NB4 (cell line): ENCODE data around the gene DCDC2.
"Not testable (repeated sequence)": the region's sequence is repeated elsewhere in the genome, so short reads cannot be mapped to it uniquely, and the experiment has no call there.

Experiments used
- DNase-seq: peaks from one replicate; pipeline ENCODE4 v3.0.0; 2010; ENCODE audit warnings: low read depth
- H3K4me3 ChIP-seq: one replicate; pipeline ENCODE4 v1.5.1; 2011; ENCODE audit warnings: mild to moderate bottlenecking, low read depth, low read length, moderate library complexity
- MYC ChIP-seq: IDR thresholded peaks from 2 replicates; pipeline ENCODE4 v1.6.1; 2011; ENCODE audit warnings: low read depth, low read length
- POLR2A ChIP-seq: IDR thresholded peaks from 2 replicates; pipeline ENCODE4 v1.6.1; 2011; ENCODE audit warnings: mild to moderate bottlenecking; ENCODE audit not compliant: insufficient read length; ENCODE audit errors: extremely low read depth
- TF ChIP-seq, protein P1 (sequence below): IDR thresholded peaks from one replicate; pipeline ENCODE4 v1.5.1; 2012; ENCODE audit warnings: low read depth, low read length
- TF ChIP-seq, protein P2 (sequence below): IDR thresholded peaks from 2 replicates; pipeline ENCODE4 v1.6.1; 2011; ENCODE audit warnings: low read depth, low read length

DCDC2 gene

DNA sequence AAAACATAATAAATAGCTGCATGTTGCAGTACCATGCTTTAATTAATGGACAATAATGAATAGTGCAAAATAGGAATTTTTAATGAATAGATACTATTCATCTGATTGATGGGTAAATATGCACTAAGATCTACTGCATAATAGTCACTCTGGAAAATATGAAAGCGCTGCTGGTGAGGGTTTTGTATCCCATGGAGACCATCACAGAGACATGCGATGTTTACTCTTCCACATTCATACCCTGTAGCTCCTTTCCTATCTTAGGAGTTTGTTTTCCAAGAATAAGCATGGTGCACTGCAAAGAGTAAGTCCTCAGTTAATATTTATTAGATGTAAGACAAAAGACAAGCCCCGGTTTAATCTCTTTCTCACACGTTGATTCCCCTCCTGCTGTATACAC, 150.4 kb downstream of the DCDC2 start:
- no peak overlapping the region for H3K4me3 ChIP-seq
- DNase-seq: no peak
- TF ChIP-seq, protein P1, sequence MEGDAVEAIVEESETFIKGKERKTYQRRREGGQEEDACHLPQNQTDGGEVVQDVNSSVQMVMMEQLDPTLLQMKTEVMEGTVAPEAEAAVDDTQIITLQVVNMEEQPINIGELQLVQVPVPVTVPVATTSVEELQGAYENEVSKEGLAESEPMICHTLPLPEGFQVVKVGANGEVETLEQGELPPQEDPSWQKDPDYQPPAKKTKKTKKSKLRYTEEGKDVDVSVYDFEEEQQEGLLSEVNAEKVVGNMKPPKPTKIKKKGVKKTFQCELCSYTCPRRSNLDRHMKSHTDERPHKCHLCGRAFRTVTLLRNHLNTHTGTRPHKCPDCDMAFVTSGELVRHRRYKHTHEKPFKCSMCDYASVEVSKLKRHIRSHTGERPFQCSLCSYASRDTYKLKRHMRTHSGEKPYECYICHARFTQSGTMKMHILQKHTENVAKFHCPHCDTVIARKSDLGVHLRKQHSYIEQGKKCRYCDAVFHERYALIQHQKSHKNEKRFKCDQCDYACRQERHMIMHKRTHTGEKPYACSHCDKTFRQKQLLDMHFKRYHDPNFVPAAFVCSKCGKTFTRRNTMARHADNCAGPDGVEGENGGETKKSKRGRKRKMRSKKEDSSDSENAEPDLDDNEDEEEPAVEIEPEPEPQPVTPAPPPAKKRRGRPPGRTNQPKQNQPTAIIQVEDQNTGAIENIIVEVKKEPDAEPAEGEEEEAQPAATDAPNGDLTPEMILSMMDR: no peak
- TF ChIP-seq POLR2A (no peak), MYC (no peak)

DNA sequence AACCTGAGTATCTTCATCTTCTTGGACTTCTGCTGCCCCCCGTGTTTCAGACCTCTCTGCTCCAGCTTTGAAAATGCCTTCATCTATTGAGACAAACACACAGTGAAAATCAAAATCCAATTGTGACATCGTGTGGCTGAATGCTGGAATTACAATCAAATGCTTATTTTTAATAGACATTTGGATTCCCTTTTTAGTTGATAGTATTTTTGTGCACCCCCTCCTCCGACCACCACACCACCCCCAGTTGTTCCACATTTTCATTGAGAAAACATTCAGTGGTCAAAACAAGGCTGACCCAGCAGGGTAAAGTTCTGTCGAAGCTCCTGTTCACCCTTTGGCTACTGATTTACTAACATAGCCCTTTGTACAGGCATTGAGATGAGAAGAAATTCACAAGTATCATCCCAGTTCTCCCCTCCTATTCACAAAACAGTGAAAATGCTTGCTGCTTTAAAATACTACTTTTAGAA, 152.8 kb downstream of the DCDC2 start:
- no peak overlapping the region for H3K4me3 ChIP-seq
- DNase-seq: peak; percentile 51
- TF ChIP-seq, protein P1: peak; percentile 22
- no peak for TF ChIP-seq MYC

DNA sequence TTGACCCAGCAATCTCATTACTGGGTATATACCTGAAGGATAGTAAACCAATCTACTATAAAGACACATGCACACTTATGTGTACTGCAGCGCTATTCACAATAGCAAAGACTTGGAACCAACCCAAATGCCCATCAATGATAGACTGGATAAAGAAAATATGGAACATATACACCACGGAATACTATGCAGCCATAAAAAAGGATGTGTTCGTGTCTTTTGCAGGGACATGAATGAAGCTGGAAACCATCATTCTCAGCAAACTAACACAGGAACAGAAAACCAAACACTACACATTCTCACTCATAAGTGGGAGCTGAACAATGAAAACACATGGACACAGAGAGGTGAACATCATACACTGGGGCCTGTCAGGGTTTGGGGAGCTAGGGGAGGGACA, 153.7 kb downstream of the DCDC2 start:
- DNase-seq, H3K4me3 ChIP-seq: not testable (repeated sequence)

DNA sequence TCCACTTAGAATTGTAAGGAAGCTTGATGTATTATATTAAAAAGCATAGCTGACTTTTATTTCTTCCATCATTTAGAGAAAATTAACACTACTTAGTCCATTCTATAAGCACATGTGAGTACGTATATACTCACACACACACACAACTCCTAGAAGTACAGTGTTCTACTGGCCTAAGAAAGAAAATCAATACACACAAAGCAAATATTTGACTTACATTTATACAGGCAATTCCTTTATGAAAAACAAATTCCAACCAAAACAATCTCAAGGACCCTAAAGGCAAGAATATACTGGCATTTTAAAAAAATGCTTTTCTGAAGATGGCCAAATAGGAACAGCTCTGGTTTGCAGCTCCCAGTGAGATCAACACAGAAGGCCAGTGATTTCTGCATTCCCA, 160.0 kb downstream of the DCDC2 start:
- TF ChIP-seq POLR2A: no peak
- TF ChIP-seq MYC: no peak
- TF ChIP-seq, protein P1: no peak
- TF ChIP-seq, protein P2, sequence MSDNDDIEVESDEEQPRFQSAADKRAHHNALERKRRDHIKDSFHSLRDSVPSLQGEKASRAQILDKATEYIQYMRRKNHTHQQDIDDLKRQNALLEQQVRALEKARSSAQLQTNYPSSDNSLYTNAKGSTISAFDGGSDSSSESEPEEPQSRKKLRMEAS: no peak
- no peak overlapping the region for H3K4me3 ChIP-seq
- no peak for DNase-seq

DNA sequence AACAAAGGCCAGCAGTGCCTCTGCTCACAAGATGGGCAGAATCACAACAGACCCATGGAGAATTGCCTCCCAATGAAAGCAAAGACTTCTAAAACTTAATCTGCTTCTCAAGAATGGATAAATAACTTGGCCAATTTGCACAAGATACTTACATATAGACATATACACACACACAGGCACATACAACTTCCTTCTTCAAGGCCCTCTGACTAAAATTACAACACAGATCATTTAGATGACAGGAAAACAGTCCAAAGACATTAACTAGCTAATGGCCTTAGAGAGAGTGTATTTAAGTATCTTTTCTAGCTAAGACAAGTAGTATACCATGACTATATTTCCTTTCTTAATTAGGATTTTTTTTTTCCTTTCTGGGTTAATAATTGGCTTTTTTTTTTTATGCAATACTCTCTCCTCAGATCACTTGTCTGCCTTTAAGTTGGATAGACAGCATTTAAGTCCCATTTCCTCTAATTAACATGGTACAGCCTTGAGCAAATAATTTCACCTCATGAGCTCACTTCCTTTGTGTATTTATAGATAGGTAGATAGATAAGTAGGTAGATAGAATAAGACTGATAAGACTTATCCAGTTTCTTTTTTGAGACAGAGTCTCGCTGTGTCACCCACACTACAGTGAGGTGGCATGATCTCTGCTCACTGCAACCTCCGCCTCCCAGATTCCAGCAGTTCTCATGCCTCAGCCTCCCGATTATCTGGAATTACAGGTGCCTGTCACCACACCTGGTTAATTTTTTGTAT, 161.8 kb downstream of the DCDC2 start:
- TF ChIP-seq, protein P1: no peak
- TF ChIP-seq, protein P2: no peak
- TF ChIP-seq POLR2A: no peak
- no peak overlapping the region for H3K4me3 ChIP-seq
- no peak for DNase-seq

DNA sequence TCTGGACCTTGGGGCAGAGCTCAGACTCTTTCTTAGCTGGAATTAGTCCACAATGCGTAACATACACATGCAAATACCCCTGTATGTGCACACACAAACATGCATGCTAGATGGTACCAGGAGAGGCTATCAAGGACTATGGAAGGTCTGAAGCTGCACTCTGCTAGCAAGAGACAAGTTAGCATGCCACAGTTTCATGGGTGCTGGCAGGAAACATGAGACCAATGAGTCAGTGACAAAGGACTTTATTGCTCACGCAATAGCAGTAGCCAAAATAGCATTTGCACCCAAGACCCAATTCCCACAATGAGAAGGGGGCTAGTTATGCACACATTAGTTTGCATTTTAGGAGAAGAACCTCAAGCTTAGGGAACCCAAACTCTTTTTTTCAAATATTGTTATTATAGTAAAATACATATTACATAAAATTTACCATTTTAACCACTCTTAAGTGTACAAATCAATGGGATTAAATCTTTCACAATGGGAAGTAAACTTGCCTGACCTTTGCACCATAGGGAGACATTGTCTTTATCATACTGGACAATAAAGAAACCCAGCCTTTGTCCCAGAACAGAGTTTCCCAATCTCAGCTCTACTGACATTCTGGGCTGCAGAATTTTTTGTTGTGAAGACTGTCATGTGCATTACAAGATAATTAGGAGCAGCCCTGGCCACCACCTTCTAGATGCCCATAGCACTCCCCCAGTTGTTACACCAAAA, 162.7 kb downstream of the DCDC2 start:
- no peak overlapping the region for H3K4me3 ChIP-seq
- DNase-seq: no peak
- TF ChIP-seq, protein P1: no peak
- TF ChIP-seq MYC (no peak), POLR2A (no peak)
- TF ChIP-seq, protein P2: no peak
